Glomerular endothelial cell (primary cell): ENCODE results near the gene ZNF19. TPM values are rescaled to one million over a fixed set of nuclear protein-coding genes. Genes with fewer than 3 reads are reported as not detected.

Source experiments
- total RNA-seq: library from RNA; depleted of rRNA; stranded (reverse); fragments of >200 nt; gene quantifications from 2 replicates; pipeline ENCODE4 v1.2.3, GENCODE V29; 2015

ZNF19 gene
- total RNA-seq, 1 donor from 2014 or later = 2.2 TPM

Other genes starting within 250 kb of the ZNF19 start
- 13.6 and 17.5 TPM in 2 replicates for gene CMTR2, start 199.9 kb downstream of the ZNF19 start, total RNA-seq
- gene CALB2, start 130.6 kb downstream of the ZNF19 start, total RNA-seq = not detected in 2 replicates
- gene TLE7, start 47.3 kb downstream of the ZNF19 start, total RNA-seq = not detected in 2 replicates
- 4.6 and 6.7 TPM in 2 replicates for gene ZNF23, start 27.1 kb downstream of the ZNF19 start, total RNA-seq
- not detected in 2 replicates for gene CHST4, start 37.1 kb upstream of the ZNF19 start, total RNA-seq
- not detected in 2 replicates for gene TAT, start 87.8 kb upstream of the ZNF19 start, total RNA-seq
- gene MARVELD3, start 136.9 kb upstream of the ZNF19 start, total RNA-seq = 0.12 TPM in 1 of 2 replicates, not detected in the other
- gene PHLPP2, start 235.4 kb upstream of the ZNF19 start, total RNA-seq = 6.1 and 8.3 TPM in 2 replicates